ENCODE measurements around the gene COL18A1. TPM values are rescaled to one million over a fixed set of nuclear protein-coding genes. Genes with fewer than 3 reads are reported as not detected.
"Not testable (repeated sequence)": the region's sequence is repeated elsewhere in the genome, so short reads cannot be mapped to it uniquely, and the experiment has no call there.

Gene COL18A1
- total RNA-seq, 2 donors from 2014 or later: 117 to 133 TPM

DNA sequence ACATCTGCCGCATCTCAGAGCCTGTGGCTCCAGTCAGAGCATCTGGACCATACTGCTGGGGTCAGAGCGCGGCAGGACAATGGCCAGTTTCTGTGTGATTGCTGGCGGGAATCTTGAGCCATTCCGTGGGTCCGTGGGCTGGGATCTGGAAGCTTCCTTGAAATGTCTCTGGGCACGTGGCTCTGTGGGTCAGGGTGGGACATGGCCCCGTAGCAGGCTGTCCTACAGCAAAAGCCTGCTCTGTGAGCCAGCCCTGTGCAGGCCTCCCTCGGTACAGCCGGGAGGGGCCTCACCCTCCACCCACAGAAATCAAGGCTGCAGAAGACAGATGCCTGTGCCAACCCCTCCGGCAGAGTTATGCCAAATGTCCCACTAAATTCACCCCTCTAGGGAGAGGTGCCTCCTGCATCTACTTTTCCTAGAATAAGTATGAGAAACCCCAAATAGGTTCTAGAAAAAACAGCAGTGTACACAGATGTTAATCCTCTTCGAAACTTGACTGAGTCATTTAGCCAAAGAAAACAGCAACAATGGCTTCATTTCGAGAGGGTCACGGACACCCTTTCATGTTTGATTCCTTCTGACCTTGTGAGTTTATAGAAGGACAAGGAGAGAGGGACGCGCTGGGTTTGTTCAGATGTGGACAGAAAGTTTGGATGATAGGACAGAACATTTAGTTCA, 27.8 kb downstream of the COL18A1 start:
- intact Hi-C loops (cut with DNase I): loop anchor here in 1 of 2 donors (10.0 kb wide), 2 partner anchors 58 to 278 kb away; no protein-coding TSS in a partner anchor
- no peak for DNase-seq (ENCODE audit: low spot score)

DNA sequence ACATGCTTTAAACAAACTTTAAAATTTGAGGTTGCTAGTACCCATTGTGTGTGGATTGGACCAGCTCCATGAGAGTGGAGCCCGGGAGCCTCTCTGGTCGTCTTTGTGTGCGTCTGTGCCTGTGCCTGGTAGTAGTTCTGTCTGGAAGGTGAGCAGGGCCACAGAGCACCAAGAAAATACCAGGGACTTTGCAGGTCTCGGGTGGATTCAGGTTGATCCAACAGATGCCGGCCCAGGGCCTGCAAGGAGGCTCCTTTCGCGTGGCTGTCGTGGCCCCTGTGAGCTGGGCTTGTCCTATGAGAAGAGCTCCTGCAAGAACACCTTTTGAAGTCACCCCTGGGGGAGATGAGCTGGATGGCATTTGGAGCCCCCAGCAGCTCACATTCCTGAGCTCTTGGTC, 28.3 kb downstream of the COL18A1 start:
- intact Hi-C loops (cut with DNase I): loop anchor here in 1 of 2 donors (10.0 kb wide), 2 partner anchors 58 to 278 kb away; no protein-coding TSS in a partner anchor
- no peak for DNase-seq (ENCODE audit: low spot score)

DNA sequence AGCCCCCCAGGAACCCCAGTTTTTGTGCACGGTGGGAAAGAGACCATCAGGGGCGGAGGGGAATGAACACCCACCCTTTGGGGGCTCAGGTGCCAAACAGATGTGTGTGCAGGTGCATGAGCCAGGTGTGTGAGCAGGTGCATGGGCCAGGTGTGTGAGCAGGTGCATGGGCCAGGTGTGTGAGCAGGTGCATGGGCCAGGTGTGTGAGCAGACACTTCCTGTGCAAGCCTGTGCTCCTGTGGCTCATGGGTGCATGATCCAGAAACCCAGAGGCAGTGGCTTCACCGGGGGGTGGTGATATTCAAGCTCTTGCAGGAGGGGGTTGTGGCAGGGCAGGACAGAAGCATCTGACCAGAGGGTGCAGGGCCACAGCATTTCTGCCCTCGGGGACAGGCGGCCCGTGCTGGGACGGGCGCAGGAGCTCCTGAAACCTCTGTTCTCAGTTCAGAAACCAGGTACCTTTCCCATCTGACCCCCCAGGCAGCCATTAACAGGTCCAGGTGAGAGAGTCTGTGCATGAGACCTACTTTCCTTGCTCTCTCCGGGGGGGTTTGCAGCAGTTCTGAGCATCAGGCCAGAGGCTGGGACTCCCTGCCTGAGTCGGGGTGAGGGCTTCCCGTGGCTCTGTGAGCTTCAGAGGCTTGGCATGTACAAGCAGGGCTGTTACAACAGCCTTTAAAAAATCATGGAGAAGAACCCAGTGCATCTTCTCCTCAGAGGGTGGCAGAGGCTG, 29.1 kb downstream of the COL18A1 start:
- DNase-seq (ENCODE audit: low spot score): no peak
- intact Hi-C loops (cut with DNase I): loop anchor here in 1 of 2 donors (10.0 kb wide), 2 partner anchors 59 to 279 kb away; no protein-coding TSS in a partner anchor

DNA sequence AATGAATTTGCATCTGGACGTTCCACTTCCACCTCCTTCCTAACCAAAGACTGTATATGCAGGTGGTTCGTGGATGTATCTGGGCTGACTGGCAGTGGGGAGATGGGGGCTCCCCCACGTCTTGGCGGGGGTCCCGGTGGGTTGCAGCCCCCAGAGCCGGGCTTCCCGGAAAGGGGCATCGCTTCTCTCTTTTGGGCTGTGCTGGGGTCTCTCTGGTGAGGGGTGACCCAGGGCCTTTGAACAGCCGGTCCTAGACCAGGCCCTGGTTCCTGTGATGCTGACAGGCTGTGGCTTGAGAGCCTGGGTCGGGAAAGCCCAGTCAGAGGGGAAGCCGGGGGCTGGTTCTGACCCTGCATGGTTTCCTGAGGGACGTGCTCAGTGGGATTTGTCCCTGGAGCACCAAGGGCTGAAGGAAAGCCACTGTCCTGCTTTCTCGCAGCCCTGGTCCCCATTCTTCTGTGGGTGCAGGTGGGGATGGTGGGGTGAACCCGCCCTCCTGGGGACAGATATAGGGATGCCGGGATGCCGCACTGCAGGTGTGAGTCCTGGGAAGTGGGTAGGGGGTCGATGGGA, 29.8 kb downstream of the COL18A1 start:
- DNase-seq (ENCODE audit: low spot score): no peak
- intact Hi-C loops (cut with DNase I): loop anchor here in 1 of 2 donors (10.0 kb wide), 2 partner anchors 60 to 280 kb away; no protein-coding TSS in a partner anchor

DNA sequence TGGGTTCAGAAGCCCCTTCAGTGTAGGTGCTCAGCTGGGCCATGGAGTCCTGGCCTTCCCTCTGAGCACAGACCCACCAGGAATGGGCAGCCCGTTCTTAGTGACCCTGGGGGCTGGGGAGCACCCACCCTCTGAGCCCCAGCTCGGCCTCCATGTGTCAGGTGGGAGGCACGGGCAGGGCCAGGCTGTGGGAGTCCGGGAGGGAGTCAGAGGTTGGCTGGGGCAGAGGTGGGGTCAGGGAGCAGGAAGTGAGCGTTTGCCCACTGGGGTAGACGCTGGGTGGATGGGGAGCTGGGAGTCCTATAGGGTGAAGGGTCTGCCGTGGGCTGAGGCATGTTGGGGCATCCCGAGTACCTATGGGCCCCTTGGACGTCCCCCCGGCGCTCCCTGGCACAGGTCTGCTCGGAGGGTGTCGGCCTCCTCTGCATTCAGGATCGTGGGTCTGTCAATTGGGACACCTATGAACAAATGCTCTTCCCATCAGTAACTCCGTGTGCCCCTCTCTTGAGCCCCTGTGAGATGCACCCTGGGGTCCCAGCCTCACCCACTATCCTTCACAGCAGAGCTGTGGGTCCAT, 30.5 kb downstream of the COL18A1 start:
- intact Hi-C loops (cut with DNase I): loop anchor here in 1 of 2 donors (10.0 kb wide), 2 partner anchors 61 to 281 kb away; no protein-coding TSS in a partner anchor
- no peak for DNase-seq (ENCODE audit: low spot score)

DNA sequence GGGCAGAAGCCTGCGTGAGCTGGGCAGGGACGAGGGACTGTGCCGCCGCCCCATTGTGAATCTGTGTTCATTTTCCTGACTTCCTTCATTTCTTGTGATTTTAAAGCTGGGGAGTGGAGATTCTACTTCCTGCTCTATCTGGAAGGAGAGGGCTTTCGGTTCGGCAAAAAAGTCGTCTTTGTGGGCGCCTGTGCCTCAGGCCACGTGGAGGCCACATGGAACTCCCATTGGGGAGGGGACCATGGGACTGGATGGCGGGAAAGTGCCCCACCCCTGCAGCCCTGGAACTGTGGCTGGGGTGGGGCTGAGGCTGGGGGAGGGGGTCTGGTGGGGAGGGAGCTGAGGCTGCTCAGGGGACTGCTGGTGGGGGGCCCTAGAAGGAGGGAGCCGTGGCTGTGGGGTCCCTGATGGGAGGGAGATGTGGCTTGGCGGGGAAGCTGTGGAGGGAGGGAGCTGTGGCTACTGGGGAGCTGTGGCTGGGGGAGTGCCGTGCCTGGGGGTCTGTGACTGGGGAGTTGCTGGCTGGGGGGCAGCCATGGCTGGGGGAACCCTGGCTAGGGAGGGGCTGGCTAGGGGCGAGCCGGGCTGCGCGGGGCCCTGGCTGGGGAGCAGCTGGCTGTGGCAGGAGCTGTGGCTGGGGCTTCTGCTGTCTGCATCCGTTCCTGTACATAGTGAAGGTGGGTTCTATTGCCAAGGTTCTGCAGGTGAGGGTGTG, 31.5 kb downstream of the COL18A1 start:
- intact Hi-C loops (cut with DNase I): loop anchor here in 1 of 2 donors (10.0 kb wide), 2 partner anchors 62 to 282 kb away; no protein-coding TSS in a partner anchor

DNA sequence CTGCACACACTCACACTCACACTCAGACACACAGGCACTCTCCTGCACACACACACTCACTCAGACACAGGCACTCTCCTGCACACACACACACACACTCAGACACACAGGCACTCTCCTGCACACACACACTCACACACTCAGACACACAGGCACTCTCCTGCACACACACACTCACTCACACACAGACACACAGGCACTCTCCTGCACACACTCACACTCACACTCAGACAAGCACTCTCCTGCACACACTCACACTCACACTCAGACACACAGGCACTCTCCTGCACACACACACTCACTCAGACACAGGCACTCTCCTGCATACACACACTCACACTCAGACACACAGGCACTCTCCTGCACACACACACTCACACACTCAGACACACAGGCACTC, 32.9 kb downstream of the COL18A1 start:
- not testable (repeated sequence) for DNase-seq (ENCODE audit: low spot score)
- intact Hi-C loops (cut with DNase I): loop anchor here (1.0 to 10.0 kb wide), 4 partner anchors 63 to 283 kb away; no protein-coding TSS in a partner anchor

More for the DNA sequence above, 31.5 kb downstream of the COL18A1 start:
- no peak for DNase-seq (ENCODE audit: low spot score)

DNA sequence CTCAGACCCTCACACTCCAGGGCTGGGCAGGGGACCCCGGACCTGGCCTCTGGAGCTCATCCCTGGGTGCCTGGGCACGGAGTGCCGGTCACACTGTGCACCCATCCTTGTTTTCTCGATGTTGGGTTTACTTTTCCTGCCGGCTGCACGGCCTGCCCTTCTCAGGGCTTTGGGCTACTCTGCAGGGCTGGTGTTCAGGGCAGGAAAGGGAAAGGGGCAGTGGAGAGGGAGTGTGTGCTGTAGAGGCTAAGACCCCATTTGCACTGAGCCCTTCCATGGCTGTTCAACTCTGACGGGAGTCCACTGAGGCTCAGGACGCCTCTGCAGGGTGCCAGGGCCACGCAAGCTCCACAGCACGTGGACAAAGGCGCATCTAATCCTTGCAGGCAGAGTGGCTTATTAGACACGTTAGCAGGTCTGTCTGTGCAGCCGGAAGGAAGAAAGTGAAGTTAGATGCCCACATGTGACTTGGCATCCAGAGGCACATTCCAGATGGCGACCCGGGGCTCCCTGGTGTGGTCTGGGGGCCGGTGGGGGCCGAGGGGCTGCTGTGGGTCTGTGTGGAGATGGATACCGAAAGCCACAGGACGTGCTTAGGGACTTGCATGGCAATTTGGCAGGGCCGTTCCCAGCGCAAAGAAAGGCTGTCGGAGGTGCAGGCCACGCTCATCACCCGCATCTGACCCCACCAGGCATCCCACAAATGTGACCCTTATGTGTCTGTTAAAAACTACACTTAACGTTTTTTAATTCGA, 33.6 kb downstream of the COL18A1 start:
- intact Hi-C loops (cut with DNase I): loop anchor here (1.0 to 10.0 kb wide), 4 partner anchors 64 to 284 kb away; no protein-coding TSS in a partner anchor
- peak; percentile 77 for DNase-seq (ENCODE audit: low spot score)

DNA sequence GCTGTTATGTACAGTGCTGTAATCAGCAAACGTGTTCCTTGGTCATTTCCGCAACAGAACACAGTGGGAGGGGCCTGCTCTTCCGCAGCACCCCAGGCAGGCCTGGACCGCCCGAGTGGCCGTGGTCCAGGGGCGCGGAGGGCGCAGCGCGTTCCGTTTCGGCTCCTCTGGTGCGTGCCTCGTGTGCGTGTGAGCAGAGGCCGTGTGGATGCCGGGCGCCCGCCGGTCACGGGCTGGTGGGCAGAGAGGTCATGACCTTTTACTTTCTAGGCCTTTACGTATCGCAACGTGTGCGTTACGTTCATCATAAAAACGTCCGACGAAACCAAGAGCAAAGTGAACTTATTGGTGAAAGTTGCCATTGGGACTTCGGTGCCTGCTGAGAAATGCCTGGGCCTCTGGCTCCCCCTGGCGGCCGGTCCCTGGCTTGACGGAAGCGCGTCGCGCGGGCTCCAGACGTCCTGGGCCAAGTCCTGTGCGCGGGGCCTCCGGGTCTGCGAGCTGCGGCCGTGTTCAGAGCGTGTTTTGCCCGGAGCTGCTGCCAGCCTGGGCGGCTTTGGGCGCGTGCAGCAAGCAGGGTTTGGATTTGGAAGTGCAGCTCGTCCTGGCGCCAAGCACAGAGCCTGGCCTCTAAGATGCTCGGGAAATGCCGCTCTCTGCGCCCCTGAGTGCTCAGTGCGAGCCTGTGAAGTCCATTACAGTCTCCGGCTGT, 34.4 kb downstream of the COL18A1 start:
- intact Hi-C loops (cut with DNase I): loop anchor here (2.0 to 10.0 kb wide), 3 partner anchors 65 to 285 kb away; no protein-coding TSS in a partner anchor
- DNase-seq (ENCODE audit: low spot score): peak; percentile 97

DNA sequence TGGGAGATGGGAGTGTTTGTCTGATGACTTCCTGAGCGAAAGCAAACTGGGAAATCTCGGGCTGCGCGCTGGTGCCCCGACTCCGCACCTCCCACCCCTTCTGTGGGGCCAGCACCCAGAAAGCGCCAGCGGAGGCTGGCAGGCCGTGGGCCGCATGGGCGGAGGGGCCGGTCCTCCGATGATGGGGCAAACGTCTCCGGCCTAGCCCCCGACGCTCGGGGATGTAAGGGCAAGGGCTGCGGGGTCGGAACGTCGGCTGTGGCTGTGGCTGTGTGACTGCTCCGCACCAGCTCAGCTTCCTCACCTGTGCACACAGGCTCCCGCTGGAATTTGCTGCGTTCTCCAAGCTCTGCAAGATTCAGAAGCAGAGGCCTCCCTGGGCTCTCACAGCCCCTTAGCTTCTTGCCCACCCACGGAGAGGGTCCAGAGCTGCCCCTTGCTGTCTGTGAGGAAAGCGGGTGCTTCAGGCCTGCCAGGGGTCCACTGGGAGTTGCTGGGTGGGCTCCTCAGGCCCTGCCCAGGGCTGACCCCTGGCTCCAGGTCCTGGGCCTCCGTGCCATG, 35.0 kb downstream of the COL18A1 start:
- intact Hi-C loops (cut with DNase I): loop anchor here (2.0 to 10.0 kb wide), 3 partner anchors 65 to 285 kb away; no protein-coding TSS in a partner anchor
- DNase-seq (ENCODE audit: low spot score): peak; percentile 78

DNA sequence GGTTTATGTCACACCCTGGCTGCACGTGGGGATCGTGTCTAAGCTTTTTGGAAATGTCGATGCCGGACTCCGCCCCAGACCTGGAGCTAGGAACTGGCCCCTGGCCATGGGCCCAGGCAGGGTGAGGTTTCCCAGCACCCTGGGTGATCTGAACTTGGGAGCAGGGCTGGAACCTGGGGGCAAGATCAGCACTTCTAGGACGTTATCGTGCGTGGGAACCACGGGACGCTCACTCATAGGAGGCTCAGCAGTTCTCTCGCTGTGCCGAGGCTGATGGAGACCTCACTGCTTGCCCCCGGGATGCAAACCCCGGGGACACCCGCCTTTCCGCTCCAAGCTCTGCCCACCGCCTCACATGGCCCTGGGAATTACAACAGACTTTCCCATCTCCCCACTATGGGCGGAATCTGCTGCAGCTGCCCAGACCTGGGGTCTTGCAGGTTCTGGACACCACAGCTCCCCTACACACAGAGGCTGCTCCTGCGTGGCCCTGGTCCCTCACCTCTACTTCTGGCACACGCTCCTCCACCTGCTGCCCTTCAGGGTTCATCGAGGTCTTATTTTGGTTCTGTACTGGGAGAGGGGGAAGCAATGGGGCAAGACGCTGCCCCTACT, 35.9 kb downstream of the COL18A1 start:
- intact Hi-C loops (cut with DNase I): loop anchor here in 1 of 2 donors (10.0 kb wide), 1 partner anchor 286 kb away; no protein-coding TSS in a partner anchor

DNA sequence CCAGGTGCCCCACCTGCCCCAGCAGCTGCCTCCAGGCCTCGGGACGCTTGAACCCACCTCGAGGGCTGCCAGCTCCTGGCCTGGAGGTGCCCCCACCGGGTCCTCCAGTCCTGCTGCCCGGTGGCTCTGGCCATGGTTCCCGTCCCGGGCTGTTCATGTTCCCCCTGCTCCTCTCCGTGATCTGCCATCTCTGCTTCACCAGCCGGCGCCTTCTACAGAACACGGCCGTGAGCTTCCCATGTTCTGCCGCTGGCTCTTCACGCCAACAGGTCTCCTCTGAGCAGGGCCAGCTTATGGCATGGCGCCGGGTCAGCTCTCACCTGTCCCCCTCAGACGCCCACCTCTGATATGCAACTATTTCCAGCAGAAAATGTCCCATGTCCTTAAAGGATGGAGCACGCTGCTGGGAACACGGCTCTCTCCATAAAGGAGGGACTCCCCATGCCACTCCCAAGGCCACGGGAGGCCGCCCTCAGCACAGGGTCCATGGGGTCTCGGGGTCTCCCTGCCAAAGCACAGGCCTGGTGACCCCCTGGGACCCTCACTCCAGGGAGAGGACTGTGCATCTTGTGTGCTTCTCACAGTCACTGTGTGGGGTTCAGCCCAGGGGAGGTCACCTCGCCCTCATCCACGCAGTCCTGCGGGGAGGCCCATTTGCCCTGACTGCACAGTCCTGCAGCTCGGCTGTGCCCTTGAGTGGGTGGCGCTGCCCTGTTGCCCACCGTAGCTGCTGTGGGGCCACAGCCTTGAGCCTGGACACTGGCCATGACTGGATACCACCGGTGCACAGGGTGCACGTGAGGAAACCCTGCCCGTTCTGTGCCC, 36.7 kb downstream of the COL18A1 start:
- intact Hi-C loops (cut with DNase I): loop anchor here in 1 of 2 donors (10.0 kb wide), 1 partner anchor 287 kb away; no protein-coding TSS in a partner anchor
- peak; percentile 81 for DNase-seq (ENCODE audit: low spot score)

More for the DNA sequence above, 35.9 kb downstream of the COL18A1 start:
- peak; percentile 79 for DNase-seq (ENCODE audit: low spot score)

DNA sequence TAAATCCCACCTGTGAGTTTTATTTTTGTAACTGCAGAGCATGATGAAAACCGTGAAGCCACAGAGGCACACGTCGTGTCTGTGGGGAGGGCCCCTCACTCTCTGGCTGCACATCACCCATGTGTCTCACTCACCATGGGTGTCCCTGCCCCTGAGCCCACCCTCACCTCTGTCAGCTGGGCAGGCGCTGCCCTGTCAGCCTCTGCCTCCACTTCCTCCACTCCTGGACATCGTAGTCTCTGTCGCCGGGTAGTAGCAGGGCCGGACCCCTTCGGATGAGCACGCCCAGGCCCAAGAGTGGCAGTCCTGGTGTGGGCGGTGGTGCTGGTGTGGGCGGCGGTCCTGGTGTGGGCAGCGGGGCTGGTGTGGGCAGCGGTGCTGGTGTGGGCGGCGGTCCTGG, 37.3 kb downstream of the COL18A1 start:
- intact Hi-C loops (cut with DNase I): loop anchor here in 1 of 2 donors (10.0 kb wide), 1 partner anchor 287 kb away; no protein-coding TSS in a partner anchor
- DNase-seq (ENCODE audit: low spot score): peak; percentile 53

DNA sequence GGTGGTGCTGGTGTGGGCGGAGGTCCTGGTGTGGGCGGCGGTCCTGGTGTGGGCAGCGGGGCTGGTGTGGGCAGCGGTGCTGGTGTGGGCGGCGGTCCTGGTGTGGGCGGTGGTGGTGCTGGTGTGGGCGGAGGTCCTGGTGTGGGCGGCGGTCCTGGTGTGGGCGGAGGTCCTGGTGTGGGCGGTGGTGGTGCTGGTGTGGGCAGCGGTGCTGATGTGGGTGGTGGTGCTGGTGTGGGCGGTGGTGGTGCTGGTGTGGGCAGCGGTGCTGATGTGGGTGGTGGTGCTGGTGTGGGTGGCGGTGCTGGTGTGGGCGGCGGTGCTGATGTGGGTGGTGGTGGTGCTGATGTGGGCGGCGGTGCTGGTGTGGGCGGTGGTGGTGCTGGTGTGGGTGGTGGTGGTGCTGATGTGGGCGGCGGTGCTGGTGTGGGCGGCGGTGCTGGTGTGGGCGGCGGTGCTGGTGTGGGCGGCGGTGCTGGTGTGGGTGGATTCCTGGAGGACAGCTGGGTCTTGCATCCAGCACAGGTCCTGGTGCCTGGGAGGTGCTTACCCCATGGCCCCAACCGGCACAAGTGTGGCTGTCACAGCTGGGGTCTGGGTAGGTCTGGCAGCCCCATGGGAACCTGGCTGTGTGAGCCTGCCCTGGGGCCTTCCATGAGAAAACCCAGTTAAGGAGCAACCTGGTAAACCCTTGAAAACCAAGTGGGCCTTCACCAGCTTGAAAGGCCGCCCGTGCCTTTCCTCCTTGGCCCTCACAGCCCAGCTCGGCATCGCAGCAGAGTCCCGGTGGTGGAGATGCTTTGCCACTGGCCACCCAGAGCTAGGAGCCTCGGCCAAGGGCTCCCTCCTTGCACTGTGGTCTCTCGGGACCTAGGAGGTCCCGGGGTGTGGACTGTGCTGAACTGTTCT, 38.0 kb downstream of the COL18A1 start:
- intact Hi-C loops (cut with DNase I): loop anchor here in 1 of 2 donors (10.0 kb wide), 1 partner anchor 288 kb away; no protein-coding TSS in a partner anchor

More for the DNA sequence above, 38.0 kb downstream of the COL18A1 start:
- DNase-seq (ENCODE audit: low spot score): peak; percentile 62

Measured in posterior vena cava (tissue), 2 donors.